Activated CD4-positive, alpha-beta T cell treated with anti-CD3 and anti-CD28 coated beads, Interleukin-2, amount 50 U/mL, for 1 hour (primary cell): Measurements from ENCODE around the gene TMEM106C.

Source experiments
- DNase-seq: peaks from one replicate; pipeline ENCODE4 v3.0.0-alpha.2; 2020

Gene TMEM106C

GRCh38 chr12:47963340-47964040, at the start of gene TMEM106C:
Gene TMEM106C, plus strand, starts transcription at chr12:47963596. Its CDS starts 641 bp downstream, at chr12:47964237.
- peak; percentile 90 for DNase-seq

- DNase-seq, result no peak
Observed at GRCh38 chr12:47920913-47921312, 42.5 kb upstream of the TMEM106C start.

GRCh38 chr12:47921907-47922306, 41.5 kb upstream of the TMEM106C start:
- no peak for DNase-seq

GRCh38 chr12:47927346-47927745, 36.0 kb upstream of the TMEM106C start:
- DNase-seq, result no peak

GRCh38 chr12:47930634-47931033, 32.8 kb upstream of the TMEM106C start:
- DNase-seq, result no peak

- no peak for DNase-seq
Observed at GRCh38 chr12:47931187-47931586, 32.2 kb upstream of the TMEM106C start.

- no peak for DNase-seq
Observed at GRCh38 chr12:47935184-47935583, 28.2 kb upstream of the TMEM106C start.

GRCh38 chr12:47938093-47938492, 25.3 kb upstream of the TMEM106C start:
- DNase-seq, result no peak

- DNase-seq, result no peak
Observed at GRCh38 chr12:47938594-47938993, 24.8 kb upstream of the TMEM106C start.

- DNase-seq, result no peak
Observed at GRCh38 chr12:47939009-47939601, 24.3 kb upstream of the TMEM106C start.

- no peak for DNase-seq
Observed at GRCh38 chr12:47940773-47941474, 22.5 kb upstream of the TMEM106C start.

- no peak for DNase-seq
Observed at GRCh38 chr12:47941475-47941780, 22.0 kb upstream of the TMEM106C start.

GRCh38 chr12:47941871-47942613, 21.4 kb upstream of the TMEM106C start:
- DNase-seq, result peak; percentile 50

GRCh38 chr12:47942614-47943225, 20.7 kb upstream of the TMEM106C start:
- no peak for DNase-seq

- no peak for DNase-seq
Observed at GRCh38 chr12:47943623-47944340, 19.6 kb upstream of the TMEM106C start.

- no peak for DNase-seq
Observed at GRCh38 chr12:47944685-47945340, 18.6 kb upstream of the TMEM106C start.

- DNase-seq, result no peak
Observed at GRCh38 chr12:47945341-47945728, 18.1 kb upstream of the TMEM106C start.

- DNase-seq, result no peak
Observed at GRCh38 chr12:47946413-47947323, 16.7 kb upstream of the TMEM106C start.

- no peak for DNase-seq
Observed at GRCh38 chr12:47947341-47947740, 16.1 kb upstream of the TMEM106C start.

GRCh38 chr12:47949441-47950341, 13.7 kb upstream of the TMEM106C start:
- DNase-seq, result peak; percentile 49
